Astrocyte (in vitro differentiated cells and primary cell): Measurements from ENCODE around the gene CCDC158.

Experiments used
- CTCF ChIP-seq: IDR thresholded peaks from 2 replicates; pipeline ENCODE4 v1.5.1; 2011; ENCODE audit warnings: low read depth, mild to moderate bottlenecking, inconsistent platforms, low read length, moderate library complexity; ENCODE audit not compliant: insufficient read depth
- EZH2 ChIP-seq: IDR thresholded peaks from 2 replicates; pipeline ENCODE4 v1.6.1; 2012; ENCODE audit warnings: mild to moderate bottlenecking, low read length, inconsistent platforms; ENCODE audit not compliant: insufficient read depth

DNA sequence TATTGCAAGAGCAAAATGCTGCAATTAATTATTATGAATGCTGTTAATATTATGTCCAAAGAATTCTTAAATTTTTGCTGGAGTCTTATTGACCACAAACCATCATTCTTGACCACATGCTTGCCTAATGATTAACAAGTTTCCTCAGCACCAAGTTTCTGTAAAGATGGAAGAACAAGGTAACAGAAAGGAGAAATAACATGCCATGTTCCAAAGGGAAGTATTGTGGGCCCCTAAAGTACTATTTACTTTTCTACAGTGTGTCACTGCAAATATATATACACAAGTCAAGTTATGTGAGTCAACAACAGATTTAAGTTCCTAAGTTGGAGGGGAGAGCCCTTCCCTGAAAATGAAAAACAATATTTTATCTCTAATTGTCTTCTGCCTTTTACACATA is 148.9 kb downstream of the CCDC158 start:
- no peak for TF ChIP-seq CTCF
- no peak for TF ChIP-seq EZH2
